IMR-90 (cell line): ENCODE measurements around the gene TMEM53.

Experiments used
- CHD1 ChIP-seq: IDR thresholded peaks from 2 replicates; pipeline ENCODE4 v1.6.1; 2012; ENCODE audit warnings: low read depth, low read length, improper control_type of control experiment
- CTCF ChIP-seq: conservative IDR thresholded peaks from 2 replicates; pipeline ENCODE4 v1.5.1; 2012; ENCODE audit warnings: mild to moderate bottlenecking, low read depth, low read length, improper control_type of control experiment
- POLR2A ChIP-seq: IDR thresholded peaks from 2 replicates; pipeline ENCODE4 v1.6.1; 2012; ENCODE audit warnings: mild to moderate bottlenecking, low read depth, low read length

DNA sequence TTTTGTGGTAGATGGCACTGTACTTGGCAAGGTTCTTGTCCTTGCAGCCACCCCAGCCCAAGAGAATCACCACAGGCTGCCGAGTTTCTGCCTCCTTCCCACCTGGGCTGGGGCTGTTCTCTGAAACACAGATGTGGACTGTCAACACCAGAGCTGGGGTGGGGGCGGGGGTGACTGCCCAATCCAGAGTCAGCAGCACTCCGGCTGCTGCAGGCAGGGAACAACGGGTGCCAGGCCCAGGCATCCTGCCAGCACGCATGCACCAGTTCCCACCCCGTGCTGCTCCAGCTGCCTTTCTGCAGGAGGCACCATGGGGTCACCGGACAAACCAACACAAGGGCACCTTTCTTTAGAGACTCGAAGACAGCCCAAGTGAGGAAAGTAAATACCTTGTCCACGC lies 14.1 kb downstream of the TMEM53 start:
- TF ChIP-seq CHD1 (no peak), CTCF (no peak), POLR2A (no peak)
